Uterus (tissue), 4 donors: Measurements from ENCODE around the gene RGL1. TPM values are rescaled to one million over a fixed set of nuclear protein-coding genes. Genes with fewer than 3 reads are reported as not detected.

Experiments used
- DNase-seq, 2 donors: peaks; one replicate each; pipeline ENCODE4 v3.0.0-alpha.2; 2019 to 2020
- H3K27ac ChIP-seq, 2 donors: fragments of 200-600 bp; sonication (generic); 1 replicate in 1 of 2; 2 replicates in 1 of 2; pipeline ENCODE4 v1.5.1; 2016 to 2018
- H3K27me3 ChIP-seq, 2 donors: fragments of 200-600 bp; sonication (generic); one replicate each; pipeline ENCODE4 v1.5.1; 2018 to 2019; ENCODE audit warnings: control low read depth in 1 of 2
- H3K36me3 ChIP-seq, 2 donors: fragments of 200-600 bp; sonication (generic); one replicate each; pipeline ENCODE4 v1.5.1; 2019; ENCODE audit warnings: control low read depth in 1 of 2
- H3K4me1 ChIP-seq, 2 donors: fragments of 200-600 bp; sonication (generic); one replicate each; pipeline ENCODE4 v1.5.1; 2018 to 2019; ENCODE audit warnings: control low read depth in 1 of 2
- H3K4me3 ChIP-seq, 2 donors: fragments of 200-600 bp; sonication (generic); 1 replicate in 1 of 2; 2 replicates in 1 of 2; pipeline ENCODE4 v1.5.1; 2018 to 2019; ENCODE audit warnings: mild to moderate bottlenecking in 1 of 2
- H3K9me3 ChIP-seq, 2 donors: fragments of 200-600 bp; sonication (generic); one replicate each; pipeline ENCODE4 v1.5.1; 2019; ENCODE audit warnings: control low read depth in 1 of 2
- CTCF ChIP-seq, 4 experiments: fragments of 200-600 bp in 2 of 4; fragments of 450-650 bp in 2 of 4; sonication (generic) in 2 of 4; IDR thresholded peaks; one replicate each; pipeline ENCODE4 v1.5.1; 2016 to 2019; ENCODE audit warnings: antibody characterized with exemption in 4 of 4, mild to moderate bottlenecking in 2 of 4, moderate library complexity in 1 of 4
- POLR2A ChIP-seq, 2 donors: fragments of 450-650 bp; IDR thresholded peaks; one replicate each; pipeline ENCODE4 v1.6.1; 2016; ENCODE audit warnings: antibody characterized with exemption in 2 of 2, mild to moderate bottlenecking in 1 of 2, moderate library complexity in 1 of 2
- intact Hi-C: fragments of 100-400 bp; cut with DNase I; formaldehyde crosslinking; loops from one replicate; pipeline ENCODE4 v1.15.1; 2023; ENCODE audit warnings: low total_unique reads
- total RNA-seq, 4 donors: library from RNA; depleted of rRNA in 3 of 4; stranded (reverse); fragments of >200 nt in 3 of 4; gene quantifications; one replicate each; pipeline versions ENCODE4 v1.1.0 to v1.2.4, GENCODE V29; 2014 to 2023
- donor health status: DM: yes; HTN: yes; CAD: no.

RGL1 gene
- total RNA-seq, 4 donors from 2014 or later = 6.9 to 92.9 (median 16.3) TPM

- intact Hi-C loops = no loop called here
Observed at GRCh38 chr1:183909672-183910071, 104.8 kb downstream of the RGL1 start.

GRCh38 chr1:183910845-183911244 is 105.9 kb downstream of the RGL1 start:
- intact Hi-C loops = no loop called here
- Histone ChIP-seq H3K27me3 (no peaks in the 10 kb centered on the region), H3K36me3 (no peaks in the 10 kb centered on the region), H3K4me1 (peaks cover 0 to 6% of the 10 kb centered on the region in 2 donors), H3K4me3 (no peak overlapping the region), H3K9me3 (peaks cover 0 to 7% of the 10 kb centered on the region in 2 donors), H3K27ac (peak overlapping the region; percentile 9 to 17)
- no peak for DNase-seq
- no peak for TF ChIP-seq POLR2A (IDR thresholded peaks at IDR 0.05)
- no peak for TF ChIP-seq CTCF (IDR thresholded peaks at IDR 0.05)

More at GRCh38 chr1:183909672-183910071, 104.8 kb downstream of the RGL1 start:
- DNase-seq = no peak
- Histone ChIP-seq H3K4me3 (no peak overlapping the region), H3K36me3 (no peaks in the 10 kb centered on the region), H3K27ac (no peak overlapping the region), H3K27me3 (no peaks in the 10 kb centered on the region), H3K4me1 (no peaks in the 10 kb centered on the region), H3K9me3 (peaks cover 0 to 7% of the 10 kb centered on the region in 2 donors)
- TF ChIP-seq CTCF (IDR thresholded peaks at IDR 0.05) = no peak
- TF ChIP-seq POLR2A (IDR thresholded peaks at IDR 0.05) = no peak

- peaks cover 0 to 6% of the 10 kb centered on the region in 2 donors for H3K4me1 ChIP-seq
- no peaks in the 10 kb centered on the region for H3K27me3 ChIP-seq
- peak overlapping the region; percentile 9 to 30 for H3K27ac ChIP-seq
- no peaks in the 10 kb centered on the region for H3K36me3 ChIP-seq
- TF ChIP-seq POLR2A (IDR thresholded peaks at IDR 0.05) (no peak), CTCF (IDR thresholded peaks at IDR 0.05) (no peak)
- intact Hi-C loops = no loop called here
- DNase-seq = no peak
- H3K9me3 ChIP-seq = peaks cover 0 to 7% of the 10 kb centered on the region in 2 donors
- no peak overlapping the region for H3K4me3 ChIP-seq
Observed at GRCh38 chr1:183911285-183911684, 106.4 kb downstream of the RGL1 start.

GRCh38 chr1:183912265-183912886 is 107.5 kb downstream of the RGL1 start:
- intact Hi-C loops = no loop called here
- Histone ChIP-seq H3K4me1 (peaks cover 0 to 6% of the 10 kb centered on the region in 2 donors), H3K9me3 (peaks cover 0 to 7% of the 10 kb centered on the region in 2 donors), H3K27ac (no peak overlapping the region), H3K27me3 (no peaks in the 10 kb centered on the region), H3K36me3 (no peaks in the 10 kb centered on the region), H3K4me3 (no peak overlapping the region)
- DNase-seq = no peak
- TF ChIP-seq CTCF (IDR thresholded peaks at IDR 0.05) = no peak
- TF ChIP-seq POLR2A (IDR thresholded peaks at IDR 0.05) = no peak

GRCh38 chr1:183913567-183913993 is 108.7 kb downstream of the RGL1 start:
- Histone ChIP-seq H3K36me3 (no peaks in the 10 kb centered on the region), H3K9me3 (peaks cover 0 to 7% of the 10 kb centered on the region in 2 donors), H3K4me1 (peaks cover 0 to 6% of the 10 kb centered on the region in 2 donors), H3K27ac (no peak overlapping the region), H3K27me3 (no peaks in the 10 kb centered on the region), H3K4me3 (no peak overlapping the region)
- no peak for DNase-seq
- intact Hi-C loops = no loop called here
- no peak for TF ChIP-seq CTCF (IDR thresholded peaks at IDR 0.05)
- no peak for TF ChIP-seq POLR2A (IDR thresholded peaks at IDR 0.05)
